Mesodermal cell (in vitro differentiated cells): ENCODE results near the gene PRKAG1.

Source experiments
- H3K27ac ChIP-seq: 2 replicates; pipeline ENCODE4 v1.7.0; 2013; ENCODE audit warnings: mild to moderate bottlenecking, low read depth, low read length, moderate library complexity; ENCODE audit not compliant: severe bottlenecking
- H3K36me3 ChIP-seq: 2 replicates; pipeline ENCODE4 v1.7.1; 2013; ENCODE audit warnings: mild to moderate bottlenecking, low read length, moderate library complexity; ENCODE audit not compliant: control insufficient read depth, insufficient read depth
- H3K4me1 ChIP-seq: one replicate; pipeline ENCODE4 v1.7.1; 2013; ENCODE audit warnings: mild to moderate bottlenecking, low read length; ENCODE audit not compliant: insufficient read depth, control insufficient read depth, poor library complexity, severe bottlenecking
- H3K4me3 ChIP-seq: 2 replicates; pipeline ENCODE4 v1.7.0; 2013; ENCODE audit warnings: low read length, control low read depth, mild to moderate bottlenecking; ENCODE audit not compliant: insufficient read depth, poor library complexity, severe bottlenecking; ENCODE audit errors: extremely low read depth
- H3K9me3 ChIP-seq: 2 replicates; pipeline ENCODE4 v1.7.1; 2013; ENCODE audit warnings: mild to moderate bottlenecking, low read length, moderate library complexity; ENCODE audit not compliant: control insufficient read depth
- WGBS, 2 experiments: methylation state at CpG; one replicate each; pipeline ENCODE4 v1.1.5; 2013; ENCODE audit warnings: missing lambda C conversion rate in 2 of 2; ENCODE audit not compliant: insufficient coverage in 2 of 2; 5-methylcytosine and 5-hydroxymethylcytosine counted together

PRKAG1 gene

DNA sequence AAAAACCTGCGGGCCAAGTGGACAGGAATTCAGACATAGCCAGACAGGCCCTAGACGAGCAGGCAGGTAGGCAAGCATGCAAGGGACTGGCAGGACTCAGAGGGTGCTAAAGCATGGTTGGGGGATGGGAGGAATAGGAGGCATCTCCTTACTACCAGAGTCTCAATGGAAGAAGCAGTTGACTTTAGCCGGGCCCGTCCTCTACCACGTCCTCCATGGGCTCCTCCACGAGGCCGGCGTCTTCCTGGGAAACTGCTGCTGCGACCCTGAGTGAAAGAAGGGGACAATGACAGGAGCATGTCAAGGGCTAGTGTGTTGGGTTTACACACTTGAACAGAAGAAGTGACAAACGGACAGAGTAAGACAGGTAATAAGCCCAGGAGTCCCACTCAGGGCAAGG lies 30.4 kb upstream of the PRKAG1 start:
- WGBS, 2 experiments = 98% methylated on average over 8 to 9 of the region's 10 CpGs
- peaks cover 99% of the 10 kb centered on the region for H3K36me3 ChIP-seq
- H3K9me3 ChIP-seq = no peaks in the 10 kb centered on the region
- no peak overlapping the region for H3K4me3 ChIP-seq
- no peak overlapping the region for H3K27ac ChIP-seq
- peaks cover 20% of the 10 kb centered on the region for H3K4me1 ChIP-seq

DNA sequence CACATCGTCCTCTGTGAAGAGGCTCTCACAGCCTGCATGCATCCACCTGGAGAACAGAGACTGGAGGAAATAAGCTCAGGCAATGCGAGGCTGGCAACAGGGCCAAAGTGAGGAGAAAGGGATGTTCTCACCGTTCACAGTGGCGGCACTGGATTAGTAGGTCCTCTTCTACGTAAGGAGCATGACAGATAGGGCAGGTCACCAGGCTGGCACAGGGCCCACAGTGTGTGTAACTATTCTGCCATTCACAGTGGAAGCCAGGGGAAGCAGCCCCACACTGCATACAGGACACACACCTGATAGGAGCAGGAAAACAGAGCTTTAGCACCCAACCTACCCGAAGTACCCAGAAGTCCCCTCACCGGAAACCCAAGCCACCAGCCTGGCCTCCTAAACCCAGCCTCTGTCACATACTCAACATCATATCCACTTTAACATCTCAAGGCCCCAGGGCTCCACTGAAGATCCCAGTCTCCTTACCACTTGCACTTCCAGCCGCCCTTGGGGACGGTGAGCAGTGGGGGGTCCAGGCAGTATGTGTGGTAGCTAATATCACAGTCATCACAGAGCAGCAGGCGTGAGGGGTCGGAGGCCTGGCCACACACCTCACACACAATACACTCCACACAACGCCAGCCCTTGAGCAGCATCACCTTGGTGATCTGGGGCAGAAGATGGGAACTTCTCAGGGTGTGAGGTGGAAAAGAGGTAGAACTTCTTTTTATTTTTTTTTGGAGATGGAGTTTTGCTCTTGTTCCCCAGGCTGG lies 27.7 kb upstream of the PRKAG1 start:
- peaks cover 99% of the 10 kb centered on the region for H3K36me3 ChIP-seq
- no peak overlapping the region for H3K27ac ChIP-seq
- H3K4me3 ChIP-seq = no peak overlapping the region
- 98 to 100% methylated on average over 7 of the region's 12 CpGs for WGBS, 2 experiments
- H3K9me3 ChIP-seq = no peaks in the 10 kb centered on the region
- peaks cover 20% of the 10 kb centered on the region for H3K4me1 ChIP-seq

DNA sequence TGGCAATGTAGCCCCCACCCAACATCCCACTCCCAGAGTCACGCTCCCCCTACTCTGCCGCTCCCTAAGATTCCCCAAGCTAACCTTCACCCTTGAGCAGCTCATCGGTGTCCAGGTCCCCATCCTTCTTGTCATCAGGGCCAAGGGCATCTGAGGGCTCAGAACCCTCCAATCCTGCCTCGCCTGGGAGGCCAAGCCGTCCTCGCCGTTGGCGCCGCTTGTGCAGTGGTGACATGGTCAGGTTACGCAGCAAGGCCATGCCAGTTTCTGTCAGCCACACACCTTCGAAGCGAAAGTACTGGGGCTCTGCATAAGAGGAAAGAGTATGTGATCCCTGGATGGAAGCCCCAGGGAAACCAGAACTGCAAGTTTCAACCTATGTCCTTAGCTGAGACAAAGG lies 26.1 kb upstream of the PRKAG1 start:
- WGBS, 2 experiments = 98 to 99% methylated on average over 12 of the region's 12 CpGs
- Histone ChIP-seq H3K9me3 (no peaks in the 10 kb centered on the region), H3K4me3 (no peak overlapping the region), H3K36me3 (peaks cover 99% of the 10 kb centered on the region), H3K27ac (no peak overlapping the region), H3K4me1 (peaks cover 5% of the 10 kb centered on the region)

DNA sequence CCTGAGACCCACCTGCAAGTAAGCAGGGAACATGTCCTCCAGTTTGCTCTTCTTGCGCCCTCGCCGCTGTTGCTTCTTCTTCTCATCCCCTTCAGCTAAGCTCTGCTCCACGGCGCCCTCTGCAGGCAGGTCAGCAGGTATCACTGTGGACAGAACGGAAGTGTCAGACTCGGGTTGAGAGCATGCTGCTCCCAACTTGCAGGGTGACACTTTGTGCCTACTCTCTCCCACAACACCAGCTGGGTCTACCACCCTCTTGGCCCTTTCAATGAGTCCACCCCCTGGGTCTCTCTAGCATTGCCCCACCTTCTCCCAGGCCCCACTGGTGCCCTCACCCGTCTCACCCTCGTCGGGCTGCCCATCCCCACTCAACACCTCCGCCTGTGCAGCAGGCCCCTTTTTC lies 25.3 kb upstream of the PRKAG1 start:
- 46 to 72% methylated on average over 7 to 11 of the region's 11 CpGs for WGBS, 2 experiments
- no peaks in the 10 kb centered on the region for H3K9me3 ChIP-seq
- H3K4me3 ChIP-seq = no peak overlapping the region
- H3K4me1 ChIP-seq = no peaks in the 10 kb centered on the region
- no peak overlapping the region for H3K27ac ChIP-seq
- H3K36me3 ChIP-seq = peaks cover 99% of the 10 kb centered on the region

- WGBS, 2 experiments = 100% methylated on average over 2 of the region's 4 CpGs
Observed at GRCh38 chr12:49043241-49043640, 24.7 kb upstream of the PRKAG1 start.

GRCh38 chr12:49041881-49042484 lies 23.4 kb upstream of the PRKAG1 start:
- H3K9me3 ChIP-seq = no peaks in the 10 kb centered on the region
- H3K4me1 ChIP-seq = no peaks in the 10 kb centered on the region
- no peak overlapping the region for H3K27ac ChIP-seq
- WGBS, 2 experiments = 91 to 95% methylated on average over 3 to 10 of the region's 18 CpGs
- peaks cover 99% of the 10 kb centered on the region for H3K36me3 ChIP-seq
- no peak overlapping the region for H3K4me3 ChIP-seq

More at GRCh38 chr12:49043241-49043640, 24.7 kb upstream of the PRKAG1 start:
- no peaks in the 10 kb centered on the region for H3K4me1 ChIP-seq
- H3K4me3 ChIP-seq = no peak overlapping the region
- no peak overlapping the region for H3K27ac ChIP-seq
- peaks cover 99% of the 10 kb centered on the region for H3K36me3 ChIP-seq
- no peaks in the 10 kb centered on the region for H3K9me3 ChIP-seq

DNA sequence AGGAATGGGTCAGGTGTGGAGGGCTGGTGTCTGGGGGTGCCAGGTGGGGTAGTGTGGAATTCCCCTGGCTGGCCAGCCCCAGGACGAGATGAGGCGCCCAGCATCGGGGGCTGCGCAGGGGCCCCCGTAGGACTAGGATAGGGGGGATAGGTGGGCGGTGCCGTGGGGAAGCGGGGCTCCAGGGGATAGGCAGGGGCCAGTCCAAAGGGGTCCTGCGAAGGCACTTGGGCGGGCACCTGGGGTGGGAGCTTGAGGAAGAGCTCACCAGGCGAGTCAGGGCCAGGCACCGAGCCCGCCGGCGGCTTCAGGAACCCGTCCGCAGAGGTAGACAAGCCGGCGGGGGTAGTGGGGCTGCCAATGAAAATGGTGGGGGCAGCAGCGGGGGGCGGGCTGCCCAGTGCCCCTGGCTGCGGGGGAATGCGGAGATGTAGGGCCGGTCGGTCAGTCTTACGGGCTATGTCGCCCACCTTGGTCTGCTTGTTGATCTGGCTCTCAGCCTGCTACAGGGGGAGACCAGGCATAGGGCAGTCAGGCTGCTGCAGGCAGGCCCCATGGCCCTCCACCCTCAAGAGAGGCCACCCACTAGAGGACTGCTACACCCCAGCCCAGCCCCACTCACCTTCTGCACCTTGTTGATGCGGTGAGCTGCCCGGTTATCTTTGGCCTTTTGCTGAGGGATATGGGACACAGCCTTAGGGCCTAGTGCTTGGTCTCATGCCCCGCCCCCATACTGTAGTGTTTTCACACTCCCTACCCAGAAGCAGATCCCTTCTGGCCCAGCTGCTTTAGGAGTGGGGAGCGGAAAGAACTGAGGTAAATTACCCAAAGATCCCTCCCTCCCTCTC lies 22.7 kb upstream of the PRKAG1 start:
- no peak overlapping the region for H3K27ac ChIP-seq
- H3K4me1 ChIP-seq = no peaks in the 10 kb centered on the region
- no peak overlapping the region for H3K4me3 ChIP-seq
- no peaks in the 10 kb centered on the region for H3K9me3 ChIP-seq
- H3K36me3 ChIP-seq = peaks cover 99% of the 10 kb centered on the region
- 95 to 96% methylated on average over 21 to 22 of the region's 31 CpGs for WGBS, 2 experiments

- Histone ChIP-seq H3K4me3 (no peak overlapping the region), H3K9me3 (no peaks in the 10 kb centered on the region), H3K27ac (no peak overlapping the region), H3K36me3 (peaks cover 99% of the 10 kb centered on the region), H3K4me1 (no peaks in the 10 kb centered on the region)
- WGBS, 2 experiments = 97 to 98% methylated on average over 12 to 14 of the region's 14 CpGs
Observed at GRCh38 chr12:49040364-49040855, 21.8 kb upstream of the PRKAG1 start.

- Histone ChIP-seq H3K4me1 (no peaks in the 10 kb centered on the region), H3K36me3 (peaks cover 100% of the 10 kb centered on the region), H3K27ac (no peak overlapping the region), H3K4me3 (no peak overlapping the region), H3K9me3 (no peaks in the 10 kb centered on the region)
- WGBS, 2 experiments = 97 to 98% methylated on average over 20 to 21 of the region's 30 CpGs
Observed at GRCh38 chr12:49039421-49040363, 21.1 kb upstream of the PRKAG1 start.
